Cardiac atrium fibroblast (primary cell): ENCODE results near the gene NOP9. TPM values are rescaled to one million over a fixed set of nuclear protein-coding genes. Genes with fewer than 3 reads are reported as not detected.

ENCODE experiments used
- total RNA-seq: library from RNA; depleted of rRNA; stranded (reverse); fragments of >200 nt; gene quantifications from 2 replicates; pipeline ENCODE4 v1.2.3, GENCODE V29; 2015

The NOP9 gene
- total RNA-seq = 12.6 and 13.9 TPM in 2 replicates

GRCh38 chr14:24299255-24300191, at the start of gene NOP9, which contains the start of gene DHRS1:
Gene NOP9 (plus strand): TSS chr14:24299850. CDS start chr14:24299955, 105 bp downstream.
Gene DHRS1 (minus strand): TSS chr14:24299780. CDS start chr14:24299106, 674 bp downstream.

DNA sequence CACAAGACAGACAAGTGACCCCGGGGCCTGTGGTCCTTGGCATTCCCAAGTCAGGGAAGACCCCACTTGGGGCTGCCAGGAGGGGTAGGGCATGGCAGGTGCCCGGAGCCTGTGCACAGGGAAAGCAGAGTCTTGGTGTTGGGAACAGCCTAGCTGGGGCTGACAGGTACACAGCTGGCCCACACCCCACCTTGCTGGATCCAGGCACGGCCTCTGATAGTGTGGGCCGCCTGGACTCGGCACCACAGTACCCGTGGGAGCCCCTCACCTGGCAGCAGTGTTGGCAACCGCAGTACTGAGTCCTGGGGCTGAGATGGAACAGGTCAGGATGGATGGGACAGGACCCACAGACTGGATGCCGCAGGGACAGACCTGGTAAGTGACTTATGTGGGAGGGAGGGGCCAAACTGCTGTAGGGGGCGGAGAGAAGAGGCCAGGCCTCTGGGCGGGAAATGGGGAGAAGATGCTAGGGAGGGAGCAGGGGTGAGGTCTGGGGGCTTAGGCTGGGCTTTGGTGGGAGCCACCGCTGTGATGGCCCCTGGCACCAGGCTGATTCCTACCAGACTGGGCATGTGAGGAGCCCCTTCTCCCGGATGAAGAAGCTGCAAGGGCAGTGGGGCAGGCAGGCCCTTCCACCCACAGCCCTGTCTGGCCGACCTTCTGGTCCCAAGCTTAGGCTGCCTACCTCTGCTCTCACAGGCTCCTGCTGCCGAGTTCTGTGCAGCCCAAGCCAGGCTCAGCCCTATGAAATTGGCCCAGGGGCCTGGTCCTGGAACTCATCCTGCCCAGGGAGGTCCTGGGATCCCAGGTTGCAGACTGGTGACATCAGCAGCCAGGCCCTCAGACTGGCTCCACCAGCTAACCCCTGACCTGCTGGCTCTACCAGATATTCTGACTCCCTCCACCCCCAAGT, 36.6 kb upstream of the NOP9 start, which contains the start of gene TGM1:
Gene TGM1, minus strand, starts transcription at position 357 of the 913 bp plus-strand sequence. CDS start 825 bp downstream, outside the sequence.

DNA sequence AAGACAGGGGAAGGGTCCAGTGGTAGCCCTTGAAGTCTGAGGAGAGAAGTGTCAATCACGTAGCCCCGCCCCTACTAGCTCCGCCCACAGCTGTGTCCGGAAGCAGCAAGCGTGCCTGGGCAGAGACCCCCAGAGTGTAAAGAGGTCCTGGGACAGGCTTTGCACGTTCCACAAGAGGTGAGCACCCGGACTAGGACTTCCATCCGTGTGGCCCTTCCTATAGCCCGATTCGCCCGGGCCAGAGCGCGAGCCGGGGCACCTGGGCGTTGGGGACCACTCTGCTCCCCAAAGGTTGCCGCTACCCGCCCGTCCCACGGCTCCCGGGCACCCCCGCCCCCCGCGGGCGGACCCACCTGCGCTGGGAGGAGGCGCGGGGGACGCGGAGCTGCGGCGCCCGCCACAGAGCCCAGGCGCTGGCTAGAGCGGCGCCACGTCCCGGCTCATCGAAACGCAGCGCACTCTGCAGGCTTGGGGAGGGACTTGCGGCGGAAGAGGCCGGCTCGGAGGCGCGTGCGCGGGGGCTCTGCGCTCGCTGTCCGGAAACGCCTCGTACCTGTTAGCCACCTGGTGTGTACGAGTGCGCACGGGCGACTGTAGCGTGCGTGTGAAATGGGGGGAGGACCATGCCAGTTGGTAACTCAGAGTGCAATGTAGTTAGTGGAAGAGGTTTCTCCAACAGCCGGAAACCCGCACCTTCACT, 28.4 kb upstream of the NOP9 start, which contains the start of gene RABGGTA:
Gene RABGGTA, minus strand, starts transcription at position 464 of the 700 bp plus-strand sequence. CDS start 482 bp downstream, outside the sequence.

DNA sequence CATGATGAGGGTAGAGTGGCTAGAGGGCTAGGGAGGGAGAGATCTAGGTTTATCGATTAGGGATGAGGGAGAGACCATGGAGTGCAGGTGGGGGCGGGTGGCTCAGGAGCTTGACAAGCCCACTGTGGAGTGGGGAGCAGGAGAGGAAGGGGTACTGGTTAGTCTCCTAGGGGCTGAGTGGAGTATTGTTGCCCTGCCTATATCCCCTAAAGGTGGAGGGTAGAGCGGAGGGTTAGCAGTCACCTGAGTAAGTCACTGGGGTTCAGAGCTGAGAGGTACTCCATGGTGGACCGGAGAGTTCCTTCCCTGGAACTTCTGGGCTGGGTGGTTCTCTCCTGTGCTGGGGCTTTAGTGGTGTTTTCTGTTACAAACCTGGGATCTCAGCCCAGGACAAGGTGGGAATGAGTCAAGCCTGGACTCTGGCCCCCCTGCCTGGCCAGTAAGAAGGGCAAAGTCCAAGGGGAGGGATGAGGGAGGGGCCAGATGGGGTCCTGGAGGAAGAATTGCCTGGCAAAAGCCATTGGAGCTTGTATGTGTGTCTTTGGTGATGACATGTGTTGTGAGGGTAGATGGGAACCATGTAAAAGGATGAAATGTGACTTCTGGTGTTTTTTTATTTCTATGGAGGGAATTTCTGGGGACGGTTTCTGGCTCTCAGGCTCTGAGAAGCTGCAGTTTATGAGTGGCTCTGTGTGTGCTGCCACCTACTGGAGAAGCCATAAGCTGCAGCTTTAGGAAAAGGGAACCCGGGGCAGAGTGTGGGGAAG, 8.1 kb downstream of the NOP9 start, which contains the start of gene CIDEB:
Gene CIDEB, minus strand, starts transcription at position 403 of the 767 bp plus-strand sequence. Its CDS starts 119 bp downstream, at position 284.

GRCh38 chr14:24309538-24310264, 10.1 kb downstream of the NOP9 start, which contains the start of gene LTB4R2:
Gene LTB4R2 (plus strand): TSS chr14:24310140. CDS start chr14:24310665, 525 bp downstream.

DNA sequence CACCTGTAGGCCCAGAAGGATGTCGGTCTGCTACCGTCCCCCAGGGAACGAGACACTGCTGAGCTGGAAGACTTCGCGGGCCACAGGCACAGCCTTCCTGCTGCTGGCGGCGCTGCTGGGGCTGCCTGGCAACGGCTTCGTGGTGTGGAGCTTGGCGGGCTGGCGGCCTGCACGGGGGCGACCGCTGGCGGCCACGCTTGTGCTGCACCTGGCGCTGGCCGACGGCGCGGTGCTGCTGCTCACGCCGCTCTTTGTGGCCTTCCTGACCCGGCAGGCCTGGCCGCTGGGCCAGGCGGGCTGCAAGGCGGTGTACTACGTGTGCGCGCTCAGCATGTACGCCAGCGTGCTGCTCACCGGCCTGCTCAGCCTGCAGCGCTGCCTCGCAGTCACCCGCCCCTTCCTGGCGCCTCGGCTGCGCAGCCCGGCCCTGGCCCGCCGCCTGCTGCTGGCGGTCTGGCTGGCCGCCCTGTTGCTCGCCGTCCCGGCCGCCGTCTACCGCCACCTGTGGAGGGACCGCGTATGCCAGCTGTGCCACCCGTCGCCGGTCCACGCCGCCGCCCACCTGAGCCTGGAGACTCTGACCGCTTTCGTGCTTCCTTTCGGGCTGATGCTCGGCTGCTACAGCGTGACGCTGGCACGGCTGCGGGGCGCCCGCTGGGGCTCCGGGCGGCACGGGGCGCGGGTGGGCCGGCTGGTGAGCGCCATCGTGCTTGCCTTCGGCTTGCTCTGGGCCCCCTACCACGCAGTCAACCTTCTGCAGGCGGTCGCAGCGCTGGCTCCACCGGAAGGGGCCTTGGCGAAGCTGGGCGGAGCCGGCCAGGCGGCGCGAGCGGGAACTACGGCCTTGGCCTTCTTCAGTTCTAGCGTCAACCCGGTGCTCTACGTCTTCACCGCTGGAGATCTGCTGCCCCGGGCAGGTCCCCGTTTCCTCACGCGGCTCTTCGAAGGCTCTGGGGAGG, 11.3 kb downstream of the NOP9 start, which contains the start of gene LTB4R:
Gene LTB4R, plus strand, starts transcription at position 857 of the 959 bp plus-strand sequence. CDS start 4,150 bp downstream, outside the sequence.

DNA sequence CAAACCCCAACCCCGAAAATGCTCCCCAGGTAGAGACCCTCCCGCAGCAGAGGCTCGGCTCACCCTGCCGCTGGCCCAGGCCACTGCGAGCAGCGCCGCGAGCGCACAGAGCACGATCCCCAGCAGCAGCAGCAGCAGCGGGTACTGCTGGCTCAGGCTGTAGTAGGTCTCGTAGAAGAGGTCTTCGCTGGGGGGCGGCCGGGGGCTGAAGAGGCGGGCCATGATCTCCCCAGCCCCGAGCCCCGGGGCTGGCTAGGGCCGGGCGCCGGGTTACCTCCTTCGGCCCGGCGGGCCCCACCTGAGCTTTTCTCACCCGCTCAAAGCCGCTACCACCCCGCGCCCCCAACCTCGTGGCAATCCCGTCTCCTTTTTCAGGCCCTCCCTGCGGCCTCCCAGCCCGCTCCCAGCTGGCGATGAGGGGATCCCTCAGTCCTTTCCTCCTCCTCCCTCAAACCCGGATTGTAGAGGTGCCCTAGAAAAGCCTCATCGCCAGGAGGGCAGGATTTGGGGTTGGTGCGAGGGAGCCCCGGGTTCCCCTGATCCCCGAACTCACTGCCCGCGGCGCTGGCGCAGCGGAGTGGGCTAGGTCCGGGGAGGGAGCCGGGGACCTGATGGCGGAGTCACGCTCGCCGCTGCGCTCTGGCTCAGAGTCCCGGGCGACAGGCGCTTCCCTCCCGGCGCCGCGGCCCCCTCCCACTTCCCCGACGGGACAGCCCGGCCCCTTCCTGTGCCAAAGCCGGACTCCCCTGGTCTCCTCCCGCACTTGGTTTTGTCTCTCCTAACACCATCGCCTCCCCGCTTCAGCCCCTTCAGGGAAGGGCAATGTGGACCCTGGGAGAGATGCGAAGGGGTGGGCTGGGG, 35.0 kb downstream of the NOP9 start, which contains the start of gene ADCY4:
Gene ADCY4, minus strand, starts transcription at position 641 of the 861 bp plus-strand sequence. Its CDS starts 419 bp downstream, at position 222.

GRCh38 chr14:24339284-24340151, 39.9 kb downstream of the NOP9 start, which contains the start of gene RIPK3:
Gene RIPK3 (minus strand): TSS chr14:24339991. CDS start chr14:24339826, 165 bp downstream.

Other genes starting within 250 kb of the NOP9 start
- 0.16 TPM in 1 of 2 replicates, not detected in the other for gene CARMIL3, start 247.8 kb upstream of the NOP9 start, total RNA-seq
- not detected in 2 replicates for gene CPNE6, start 228.3 kb upstream of the NOP9 start, total RNA-seq
- 32.7 and 43.4 TPM in 2 replicates for gene PCK2, start 205.5 kb upstream of the NOP9 start, total RNA-seq
- gene DCAF11, start 185.1 kb upstream of the NOP9 start, total RNA-seq = 27.5 and 28.7 TPM in 2 replicates
- gene NRL, start 184.9 kb upstream of the NOP9 start, total RNA-seq = 0.32 TPM in 1 of 2 replicates, not detected in the other
- 0.32 TPM in 1 of 2 replicates, not detected in the other for gene FITM1, start 169.2 kb upstream of the NOP9 start, total RNA-seq
- 151 and 174 TPM in 2 replicates for gene PSME1, start 163.7 kb upstream of the NOP9 start, total RNA-seq
- gene EMC9, start 158.3 kb upstream of the NOP9 start, total RNA-seq = 14.4 and 27.4 TPM in 2 replicates
- gene PSME2, start 153.2 kb upstream of the NOP9 start, total RNA-seq = 44.6 and 52.2 TPM in 2 replicates
- gene RNF31, start 152.4 kb upstream of the NOP9 start, total RNA-seq = 24.2 and 25.6 TPM in 2 replicates
- 34.2 and 65.2 TPM in 2 replicates for gene IRF9, start 138.6 kb upstream of the NOP9 start, total RNA-seq
- 2.9 TPM in 1 of 2 replicates, not detected in the other for gene REC8, start 127.8 kb upstream of the NOP9 start, total RNA-seq
- gene IPO4, start 111.0 kb upstream of the NOP9 start, total RNA-seq = 24.2 and 39.0 TPM in 2 replicates
- 71.5 and 84.7 TPM in 2 replicates for gene TM9SF1, start 104.4 kb upstream of the NOP9 start, total RNA-seq
- not detected in 2 replicates for gene TSSK4, start 94.2 kb upstream of the NOP9 start, total RNA-seq
- 34.7 TPM in 2 replicates for gene CHMP4A, start 86.4 kb upstream of the NOP9 start, total RNA-seq
- gene MDP1, start 83.8 kb upstream of the NOP9 start, total RNA-seq = 6.7 and 9.2 TPM in 2 replicates
- gene NEDD8, start 67.5 kb upstream of the NOP9 start, total RNA-seq = 140 and 176 TPM in 2 replicates
- gene GMPR2, start 66.9 kb upstream of the NOP9 start, total RNA-seq = 41.7 and 96.7 TPM in 2 replicates
- 42.1 and 42.6 TPM in 2 replicates for gene TINF2, start 57.2 kb upstream of the NOP9 start, total RNA-seq
- gene TGM1, start 36.7 kb upstream of the NOP9 start, total RNA-seq = 0.16 and 0.72 TPM in 2 replicates
- gene RABGGTA, start 28.3 kb upstream of the NOP9 start, total RNA-seq = 25.9 and 39.9 TPM in 2 replicates
- gene DHRS1, start 70 bp upstream of the NOP9 start, total RNA-seq = 11.3 and 19.0 TPM in 2 replicates
- 0.18 and 2.8 TPM in 2 replicates for gene CIDEB, start 8.1 kb downstream of the NOP9 start, total RNA-seq
- 1.4 and 2.1 TPM in 2 replicates for gene LTB4R2, start 10.3 kb downstream of the NOP9 start, total RNA-seq
- 3.6 and 6.3 TPM in 2 replicates for gene LTB4R, start 11.7 kb downstream of the NOP9 start, total RNA-seq
- 1.8 and 2.3 TPM in 2 replicates for gene ADCY4, start 35.2 kb downstream of the NOP9 start, total RNA-seq
- gene RIPK3, start 40.1 kb downstream of the NOP9 start, total RNA-seq = 0.36 TPM in 1 of 2 replicates, not detected in the other
- gene NFATC4, start 68.3 kb downstream of the NOP9 start, total RNA-seq = 40.0 and 41.9 TPM in 2 replicates
- 6.3 and 11.7 TPM in 2 replicates for gene NYNRIN, start 99.2 kb downstream of the NOP9 start, total RNA-seq
- 2.8 and 3.4 TPM in 2 replicates for gene CBLN3, start 129.8 kb downstream of the NOP9 start, total RNA-seq
- 30.3 and 36.6 TPM in 2 replicates for gene KHNYN, start 130.1 kb downstream of the NOP9 start, total RNA-seq
- 14.1 and 24.2 TPM in 2 replicates for gene SDR39U1, start 142.9 kb downstream of the NOP9 start, total RNA-seq
- not detected in 2 replicates for gene CMA1, start 208.4 kb downstream of the NOP9 start, total RNA-seq